Transverse colon (tissue), 4 donors: ENCODE data around the gene MFRP.
A peak's percentile ranks its signal among the peaks of the same experiment; 100 is the strongest.

Experiments used
- POLR2A ChIP-seq: fragments of 450-650 bp; IDR thresholded peaks from one replicate; pipeline ENCODE4 v1.6.1; 2016; ENCODE audit warnings: antibody characterized with exemption, mild to moderate bottlenecking, moderate library complexity
- POLR2AphosphoS5 ChIP-seq, 3 donors: sonication (generic); formaldehyde crosslinking; IDR thresholded peaks; one replicate each; pipeline ENCODE4 v1.6.1; 2016; ENCODE audit warnings: antibody characterized with exemption in 3 of 3
- TF ChIP-seq, protein P1 (sequence below), 5 experiments: fragments of 200-600 bp in 3 of 5; fragments of 450-650 bp in 2 of 5; sonication (generic) in 3 of 5; IDR thresholded peaks; 1 replicate in 2 of 5; 2 replicates in 3 of 5; pipeline ENCODE4 v1.5.1; 2016 to 2017; ENCODE audit warnings: antibody characterized with exemption in 5 of 5, inconsistent platforms in 3 of 5, mild to moderate bottlenecking in 2 of 5, moderate library complexity in 1 of 5

DNA sequence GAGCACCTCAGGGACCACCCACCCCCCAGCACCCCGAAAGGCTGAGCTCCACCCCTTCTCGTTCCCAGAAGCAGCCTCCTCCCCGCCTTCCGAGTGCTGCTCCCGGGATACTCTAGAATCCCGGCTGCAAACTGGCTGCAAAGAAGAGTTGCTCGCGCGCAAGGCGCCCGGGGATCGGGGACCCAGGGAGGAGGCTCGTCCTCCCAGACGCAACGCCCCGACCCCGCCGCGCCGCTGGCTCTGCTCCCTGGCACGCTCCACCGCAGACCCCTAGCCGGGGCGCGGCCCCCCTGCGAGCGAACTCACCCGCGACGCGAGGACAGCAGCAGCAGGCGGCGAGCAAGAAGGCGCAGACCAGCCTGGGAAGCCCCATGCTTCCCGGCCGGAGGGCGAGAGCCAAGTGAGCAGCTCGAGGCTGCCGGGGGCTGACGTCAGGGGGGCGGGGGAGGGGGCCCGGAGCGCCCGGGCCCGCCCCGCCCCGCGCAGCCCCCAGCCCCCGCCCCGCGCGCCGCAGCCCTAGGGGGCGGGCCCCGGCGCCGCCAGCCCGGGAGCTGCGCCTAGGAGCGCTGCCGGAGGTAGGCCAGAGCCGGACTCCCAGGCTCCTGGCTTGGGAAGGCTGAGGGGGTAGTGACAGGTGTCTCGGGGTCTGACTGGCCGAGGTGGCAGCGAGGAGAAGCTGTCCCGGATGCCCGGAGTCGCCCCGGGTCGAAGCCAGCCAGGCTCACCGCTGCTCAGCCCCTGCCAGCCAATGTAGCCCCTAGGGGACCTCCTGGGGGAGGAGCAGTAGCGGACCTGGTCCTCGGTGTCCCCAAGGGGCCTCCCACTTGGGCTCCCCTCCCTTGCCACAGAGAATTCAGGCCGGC, 29.5 kb downstream of the MFRP start, which contains the start of gene MCAM:
- TF ChIP-seq, protein P1, sequence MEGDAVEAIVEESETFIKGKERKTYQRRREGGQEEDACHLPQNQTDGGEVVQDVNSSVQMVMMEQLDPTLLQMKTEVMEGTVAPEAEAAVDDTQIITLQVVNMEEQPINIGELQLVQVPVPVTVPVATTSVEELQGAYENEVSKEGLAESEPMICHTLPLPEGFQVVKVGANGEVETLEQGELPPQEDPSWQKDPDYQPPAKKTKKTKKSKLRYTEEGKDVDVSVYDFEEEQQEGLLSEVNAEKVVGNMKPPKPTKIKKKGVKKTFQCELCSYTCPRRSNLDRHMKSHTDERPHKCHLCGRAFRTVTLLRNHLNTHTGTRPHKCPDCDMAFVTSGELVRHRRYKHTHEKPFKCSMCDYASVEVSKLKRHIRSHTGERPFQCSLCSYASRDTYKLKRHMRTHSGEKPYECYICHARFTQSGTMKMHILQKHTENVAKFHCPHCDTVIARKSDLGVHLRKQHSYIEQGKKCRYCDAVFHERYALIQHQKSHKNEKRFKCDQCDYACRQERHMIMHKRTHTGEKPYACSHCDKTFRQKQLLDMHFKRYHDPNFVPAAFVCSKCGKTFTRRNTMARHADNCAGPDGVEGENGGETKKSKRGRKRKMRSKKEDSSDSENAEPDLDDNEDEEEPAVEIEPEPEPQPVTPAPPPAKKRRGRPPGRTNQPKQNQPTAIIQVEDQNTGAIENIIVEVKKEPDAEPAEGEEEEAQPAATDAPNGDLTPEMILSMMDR (IDR thresholded peaks at IDR 0.05): no peak
- TF ChIP-seq POLR2A (peak; percentile 54), POLR2AphosphoS5 (IDR thresholded peaks at IDR 0.05) (peak; percentile 74 to 92 (median 80))
